GM18498 (cell line): ENCODE results near the gene TRIM52.
"Not testable (repeated sequence)": the region's sequence is repeated elsewhere in the genome, so short reads cannot be mapped to it uniquely, and the experiment has no call there.

Source experiments
- ATAC-seq: cut with Tn5 transposase; IDR thresholded peaks from one replicate; pipeline ENCODE4 v1.9.1; 2021; ENCODE audit warnings: mild to moderate bottlenecking, moderate library complexity; ENCODE audit not compliant: unreplicated experiment

Gene TRIM52

DNA sequence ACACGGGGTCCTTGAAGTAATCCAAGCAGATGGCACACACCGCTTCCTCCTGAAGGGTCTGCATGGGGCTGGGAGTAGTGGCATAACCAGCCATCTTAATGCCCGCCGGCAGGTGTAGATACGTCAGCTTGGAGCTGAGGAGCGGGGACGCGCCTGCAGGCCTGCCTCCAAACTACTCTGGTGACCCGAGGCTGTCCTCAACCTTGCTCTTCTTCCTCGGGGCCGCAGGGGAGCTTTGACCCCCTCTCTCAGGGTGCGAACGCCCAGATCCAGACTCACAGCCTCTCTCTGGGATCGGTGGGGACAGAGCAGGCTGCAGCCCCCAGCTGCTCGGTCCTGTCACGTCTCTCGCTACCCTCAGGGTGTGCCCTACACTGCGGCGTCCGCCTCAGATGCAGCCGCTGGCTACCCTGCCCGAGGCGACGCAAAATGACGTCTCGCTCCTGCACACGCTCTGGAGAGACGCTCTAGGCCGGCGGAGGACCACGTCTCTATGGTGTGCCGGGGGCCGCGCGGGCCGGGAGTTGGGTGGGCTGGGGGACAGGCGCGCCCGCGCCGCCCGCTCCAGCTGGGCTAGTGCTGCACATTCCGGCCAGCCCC, at the start of gene TRIM52:
Gene TRIM52 (minus strand): TSS at position 424 of the 600 bp plus-strand sequence. CDS start 330 bp downstream, at position 94.
- peak; percentile 81 for ATAC-seq

- ATAC-seq, result peak; percentile 66
Observed at GRCh38 chr5:181287331-181287730, 26.4 kb upstream of the TRIM52 start.

DNA sequence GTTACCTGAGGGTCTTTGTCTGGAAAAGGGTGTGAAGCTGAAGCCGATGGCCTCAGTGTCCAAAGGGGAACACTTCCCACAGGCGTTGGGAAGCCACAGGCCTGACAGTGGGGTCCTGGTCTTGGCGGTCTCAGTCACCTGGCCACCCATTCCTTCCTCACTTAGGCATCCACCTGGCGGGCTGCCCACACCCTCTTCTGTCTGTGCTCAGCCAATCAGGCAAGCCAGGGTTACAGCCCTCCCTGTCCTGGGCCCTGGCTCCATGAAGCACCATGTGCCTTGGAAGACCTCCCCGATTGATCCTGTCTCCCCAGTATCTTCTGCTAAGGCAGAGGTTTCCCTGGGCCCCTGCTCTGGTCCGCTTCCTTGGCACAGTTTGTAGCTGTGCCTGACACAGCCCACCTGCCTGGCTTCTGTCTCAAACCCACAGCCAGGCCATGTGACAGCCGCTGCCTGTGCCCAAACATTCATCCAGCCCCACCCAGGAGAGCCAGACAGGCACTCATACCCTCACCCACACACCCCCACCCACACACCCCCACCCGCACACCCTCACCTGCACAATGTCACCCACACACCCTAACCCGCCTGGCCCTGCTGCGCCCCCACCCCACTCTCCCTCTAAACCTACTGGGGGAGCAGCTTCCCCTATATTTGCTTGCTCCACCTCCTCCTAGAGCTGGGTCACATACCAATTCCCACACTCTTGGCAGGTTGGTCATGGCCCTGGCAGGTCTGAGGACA, 25.2 kb upstream of the TRIM52 start:
- not testable (repeated sequence) for ATAC-seq

DNA sequence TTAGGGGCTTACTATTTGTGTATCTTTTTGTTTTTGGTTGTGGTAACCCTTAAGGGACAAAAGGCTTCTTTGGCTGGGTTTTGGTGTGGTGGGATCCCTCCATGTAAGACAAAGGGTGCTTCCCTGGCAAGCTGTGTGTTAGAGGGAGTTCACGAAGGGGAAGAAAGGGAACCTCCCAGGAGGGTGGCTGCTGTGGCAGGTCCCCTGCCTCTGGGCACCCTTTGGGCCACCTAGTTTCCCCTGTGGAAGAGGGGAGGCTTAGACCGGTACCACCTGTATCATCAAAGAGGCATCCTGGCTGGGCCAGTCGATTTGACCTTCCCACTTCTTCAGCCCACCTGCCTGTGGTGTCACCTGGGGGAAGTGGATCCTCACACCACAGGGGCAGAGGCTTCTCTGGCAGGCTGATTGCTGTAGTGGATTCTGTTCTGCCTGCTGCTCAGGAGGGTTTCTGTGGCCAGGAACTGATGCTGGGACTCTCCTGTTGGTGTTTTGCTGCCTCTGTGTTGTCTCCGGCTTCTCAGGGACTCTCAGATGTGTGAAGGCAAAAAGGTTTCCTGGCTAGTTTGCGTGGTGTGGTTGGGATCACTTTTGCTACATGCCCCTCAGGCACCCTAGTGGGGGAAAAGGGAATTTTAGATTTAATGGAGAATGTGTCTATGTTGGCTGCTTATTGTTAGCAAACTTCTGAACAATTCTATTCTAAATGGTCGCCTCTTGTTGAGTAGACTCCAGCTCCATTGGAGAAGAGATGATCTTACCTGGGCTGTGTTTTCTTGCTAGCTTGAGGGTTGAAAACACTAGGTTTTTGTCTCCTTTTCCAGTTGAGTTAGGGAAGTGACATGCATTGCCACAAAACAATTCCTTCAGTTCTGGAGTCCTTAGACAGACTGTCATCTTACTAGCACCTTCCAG, 23.2 kb upstream of the TRIM52 start:
- not testable (repeated sequence) for ATAC-seq

GRCh38 chr5:181283347-181283746, 22.4 kb upstream of the TRIM52 start:
- no peak for ATAC-seq

- ATAC-seq, result no peak
Observed at GRCh38 chr5:181282874-181283273, 21.9 kb upstream of the TRIM52 start.

DNA sequence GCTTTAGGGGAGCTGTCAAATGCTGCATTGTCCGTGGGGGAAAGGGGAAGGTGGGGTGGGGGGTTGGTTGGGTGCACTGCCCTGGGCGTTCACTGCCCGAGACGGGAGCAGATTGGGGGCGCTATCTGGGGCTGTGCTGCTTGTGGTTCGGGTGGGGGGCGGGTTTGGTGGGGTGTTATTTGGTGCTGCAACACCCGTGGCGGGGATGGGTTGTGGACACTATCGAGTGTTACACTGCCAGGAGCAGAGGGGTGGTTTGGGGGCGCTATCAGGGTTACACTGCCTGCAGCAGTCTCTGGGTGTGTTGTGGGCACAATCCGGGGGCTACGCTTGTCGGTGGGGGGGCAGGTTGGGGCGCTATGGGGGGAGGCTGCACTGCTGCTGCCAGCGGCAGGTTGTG, 21.5 kb upstream of the TRIM52 start:
- not testable (repeated sequence) for ATAC-seq

DNA sequence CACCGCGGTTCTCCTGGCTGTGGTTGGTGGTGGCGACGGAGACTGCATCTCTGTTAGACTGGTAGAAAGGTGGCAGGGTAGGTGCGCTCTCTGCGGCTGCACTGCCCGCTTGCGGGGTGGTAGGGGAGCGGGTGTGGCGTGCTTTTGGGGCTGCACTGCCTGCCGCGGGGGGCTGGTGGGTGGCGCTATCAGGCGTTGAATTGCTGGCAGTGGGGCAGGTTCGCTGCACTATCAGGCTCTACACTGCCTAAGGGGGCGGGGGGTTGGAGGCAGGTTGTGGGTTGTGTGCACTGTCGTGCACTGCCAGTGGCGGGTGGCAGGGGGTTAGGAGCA, 21.0 kb upstream of the TRIM52 start:
- no peak for ATAC-seq

GRCh38 chr5:181281077-181281983, 20.4 kb upstream of the TRIM52 start:
- no peak for ATAC-seq

GRCh38 chr5:181280251-181280762, 19.4 kb upstream of the TRIM52 start:
- no peak for ATAC-seq

GRCh38 chr5:181273433-181273744, 12.4 kb upstream of the TRIM52 start:
- not testable (repeated sequence) for ATAC-seq

DNA sequence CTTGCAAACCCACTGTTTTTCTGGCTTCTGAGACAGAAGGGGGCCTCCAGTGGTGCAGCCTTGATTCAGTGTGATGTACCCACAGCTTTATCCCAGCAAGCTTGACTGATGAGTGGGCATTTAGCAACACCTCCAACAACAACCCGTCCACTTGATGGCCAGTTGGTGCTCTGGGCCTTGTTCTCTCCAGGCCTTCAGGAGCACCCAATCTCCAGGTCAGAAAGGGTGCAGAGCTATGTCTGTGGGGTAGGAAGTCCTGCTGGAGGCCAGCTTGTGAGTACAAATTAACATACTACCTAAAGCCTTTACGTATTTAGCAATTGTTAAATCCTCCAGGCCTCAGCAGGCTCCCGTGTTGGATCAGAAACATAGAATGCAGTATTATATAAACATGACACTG, 10.1 kb upstream of the TRIM52 start:
- no peak for ATAC-seq

GRCh38 chr5:181267907-181268306, 7.0 kb upstream of the TRIM52 start:
- not testable (repeated sequence) for ATAC-seq

- ATAC-seq, result not testable (repeated sequence)
Observed at GRCh38 chr5:181267291-181267904, 6.5 kb upstream of the TRIM52 start.

DNA sequence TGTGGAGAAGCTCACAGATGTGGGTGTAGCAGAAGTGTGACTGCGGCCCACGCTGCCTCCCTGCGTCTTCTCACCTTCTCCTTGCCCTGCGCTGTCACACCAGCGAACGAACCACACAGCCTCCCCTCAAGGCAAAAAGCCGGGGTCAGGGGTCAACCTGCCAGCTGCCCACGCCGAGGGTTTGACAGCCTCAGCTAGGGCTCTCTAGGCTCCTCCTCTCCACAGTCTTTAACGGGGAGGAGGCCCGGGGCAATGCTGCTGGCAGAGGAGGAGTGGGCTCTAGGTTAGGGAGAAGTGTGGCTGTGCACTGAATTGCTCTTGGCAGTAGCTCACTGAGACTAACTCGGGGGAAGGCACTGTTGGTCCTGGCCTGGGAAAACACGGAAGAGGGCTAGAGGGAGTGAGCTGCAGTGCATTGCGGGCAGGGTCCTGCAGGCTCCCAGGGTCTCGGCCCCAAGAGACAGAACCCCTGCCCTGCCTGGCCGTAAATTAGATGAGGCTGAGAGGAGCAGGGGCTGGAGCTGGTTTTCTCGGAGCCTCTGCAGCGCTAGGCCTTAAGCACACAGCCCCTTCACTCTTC, 4.2 kb upstream of the TRIM52 start:
- ATAC-seq, result no peak

DNA sequence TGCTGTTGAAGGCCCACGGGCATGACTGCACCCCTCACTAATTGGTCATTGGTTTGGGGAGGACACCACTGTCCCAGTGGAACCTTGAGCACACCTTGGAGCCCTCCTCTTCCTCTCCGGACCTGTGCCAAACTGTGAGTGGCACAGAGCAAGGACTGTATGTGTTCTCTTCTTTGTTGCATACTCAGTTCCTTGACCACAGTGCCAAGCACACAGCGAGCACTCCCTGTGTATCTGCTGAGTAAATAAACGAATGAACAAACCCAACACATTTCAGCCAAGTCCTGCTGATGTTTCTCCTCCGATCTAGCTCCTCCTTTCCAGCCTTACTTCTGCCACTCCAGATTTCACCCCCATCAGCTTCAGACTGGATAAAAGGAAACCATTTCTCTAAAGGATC, 2.7 kb upstream of the TRIM52 start:
- ATAC-seq, result no peak

DNA sequence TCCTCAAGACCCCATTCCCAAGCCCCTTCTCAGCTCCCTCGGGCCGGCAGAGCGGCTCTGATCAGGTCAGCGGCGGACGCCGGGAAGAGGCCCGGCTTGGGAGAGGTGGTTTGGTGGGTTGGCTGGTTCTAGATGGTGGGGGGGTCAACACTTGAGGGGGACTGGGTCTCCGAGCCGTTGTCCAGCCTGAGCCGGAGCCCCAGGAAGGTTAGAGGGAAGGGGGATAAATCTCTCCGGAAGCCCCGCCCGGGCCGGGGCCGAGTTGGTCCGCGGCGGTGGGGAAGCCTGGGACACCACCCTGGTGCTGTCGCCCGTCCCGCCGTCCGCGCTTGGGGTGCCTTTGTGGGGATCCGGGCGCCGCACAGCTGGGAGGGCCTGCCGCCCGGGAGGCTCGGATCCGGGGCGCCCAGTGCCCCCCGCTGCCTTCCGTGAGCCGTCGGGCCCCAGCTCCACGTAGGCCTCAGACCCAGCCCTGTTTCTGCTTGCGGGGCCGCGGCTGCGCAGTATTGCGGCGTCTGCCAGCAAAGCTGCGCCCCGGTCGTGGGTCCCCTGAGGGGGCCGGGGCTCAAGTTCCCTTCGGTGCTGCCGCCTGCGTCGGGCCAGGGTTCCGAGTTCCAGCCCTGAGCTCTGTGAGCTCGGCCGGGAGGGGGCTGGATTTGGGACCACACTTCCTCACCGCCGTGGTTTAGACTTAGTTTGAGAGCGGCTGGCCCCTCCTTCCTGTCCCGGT, 542 bp upstream of the TRIM52 start:
- peak; percentile 62 for ATAC-seq

DNA sequence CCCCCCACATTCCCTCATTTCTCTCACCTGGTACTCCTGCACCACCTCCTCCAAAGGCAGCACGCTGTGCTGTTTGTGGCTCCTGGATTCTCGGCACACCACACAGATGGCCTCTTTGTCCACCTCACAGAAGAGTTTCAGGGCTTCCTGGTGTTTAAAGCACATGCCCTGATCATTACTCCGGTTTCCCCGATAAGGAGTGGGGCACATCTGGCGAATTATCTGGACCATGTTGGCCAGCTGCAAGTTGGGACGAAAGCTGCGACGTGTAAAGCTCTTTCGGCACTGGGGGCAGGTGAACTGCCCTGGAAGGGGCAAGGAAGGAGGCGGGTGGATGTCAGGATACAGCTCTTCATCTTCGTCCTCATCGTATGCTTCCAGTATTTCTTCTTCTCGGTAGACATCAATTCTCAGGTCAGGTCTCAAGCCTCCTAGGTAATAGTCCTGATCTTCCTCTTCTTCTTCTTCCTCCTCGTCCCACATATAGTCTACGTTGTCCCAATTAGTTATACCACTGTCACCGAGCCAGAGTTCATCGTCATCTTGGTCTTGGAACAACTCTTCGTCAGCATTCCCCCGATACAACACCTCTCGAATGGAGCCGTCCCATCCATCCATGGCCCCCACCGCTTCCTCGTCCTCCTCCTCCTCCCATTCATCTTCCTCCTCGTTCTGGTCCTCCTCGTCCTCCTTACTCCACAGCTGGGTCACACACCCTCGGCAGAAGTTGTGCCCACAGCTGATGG, 796 bp downstream of the TRIM52 start:
- no peak for ATAC-seq
